OCI-LY1 (cell line): ENCODE measurements around the gene DUSP16.

Experiments used
- H2AFZ ChIP-seq: fragments of 200-600 bp; sonication (generic), shearing (Covaris generic); 2 replicates; pipeline ENCODE4 v1.6.0; 2014; ENCODE audit warnings: antibody characterized with exemption, mild to moderate bottlenecking, low read length
- H3F3A ChIP-seq: fragments of 200-600 bp; sonication (generic), shearing (Covaris generic); 2 replicates; pipeline ENCODE4 v1.6.0; 2014; ENCODE audit warnings: mild to moderate bottlenecking, antibody characterized with exemption, low read length, moderate library complexity; ENCODE audit not compliant: insufficient read depth
- H3K27ac ChIP-seq: fragments of 200-600 bp; sonication (generic); 2 replicates; pipeline ENCODE4 v1.5.1; 2014; ENCODE audit warnings: low read length, mixed run types, mild to moderate bottlenecking, low read depth; ENCODE audit not compliant: poor library complexity, severe bottlenecking
- H3K27me3 ChIP-seq: fragments of 200-600 bp; sonication (generic); 2 replicates; pipeline ENCODE4 v1.6.0; 2014; ENCODE audit warnings: antibody characterized with exemption, mild to moderate bottlenecking, low read length, moderate library complexity; ENCODE audit not compliant: insufficient read depth
- H3K36me3 ChIP-seq: fragments of 200-600 bp; sonication (generic); 2 replicates; pipeline ENCODE4 v1.6.1; 2014; ENCODE audit warnings: mild to moderate bottlenecking, antibody characterized with exemption, low read length, moderate library complexity, mixed read lengths; ENCODE audit not compliant: insufficient read depth
- H3K4me1 ChIP-seq: fragments of 200-600 bp; sonication (generic); 2 replicates; pipeline ENCODE4 v1.5.1; 2014; ENCODE audit warnings: mild to moderate bottlenecking, low read length, moderate library complexity; ENCODE audit not compliant: insufficient read depth, severe bottlenecking
- H3K4me2 ChIP-seq: fragments of 200-600 bp; sonication (generic), shearing (Covaris generic); 2 replicates; pipeline ENCODE4 v1.6.1; 2014; ENCODE audit warnings: low read length
- H3K4me3 ChIP-seq: fragments of 200-600 bp; sonication (generic); 2 replicates; pipeline ENCODE4 v1.5.1; 2014; ENCODE audit warnings: low read length, low read depth, mild to moderate bottlenecking, mixed read lengths; ENCODE audit not compliant: poor library complexity, severe bottlenecking
- H3K79me2 ChIP-seq: fragments of 200-600 bp; shearing (Covaris generic); 2 replicates; pipeline ENCODE4 v1.6.1; 2016; ENCODE audit warnings: mixed run types, low read length, mixed read lengths; ENCODE audit not compliant: insufficient read depth
- H3K9ac ChIP-seq: fragments of 200-600 bp; sonication (generic), shearing (Covaris generic); 2 replicates; pipeline ENCODE4 v1.6.1; 2014; ENCODE audit warnings: mild to moderate bottlenecking, low read length, mixed read lengths
- H3K9me2 ChIP-seq: fragments of 200-600 bp; sonication (generic), shearing (Covaris generic); 2 replicates; pipeline ENCODE4 v1.6.1; 2014; ENCODE audit warnings: low read depth, mild to moderate bottlenecking, low read length, mixed read lengths
- H3K9me3 ChIP-seq: fragments of 200-600 bp; shearing (Covaris generic); 2 replicates; pipeline ENCODE4 v1.6.1; 2014; ENCODE audit warnings: low read length, mixed read lengths
- H4K20me1 ChIP-seq: fragments of 200-600 bp; sonication (generic), shearing (Covaris generic); 2 replicates; pipeline ENCODE4 v1.6.0; 2016; ENCODE audit warnings: mild to moderate bottlenecking, low read length; ENCODE audit not compliant: insufficient read depth
- CTCF ChIP-seq: fragments of 200-600 bp; sonication (generic), shearing (Covaris generic); IDR thresholded peaks from 2 replicates; pipeline ENCODE4 v1.5.1; 2017; ENCODE audit warnings: mild to moderate bottlenecking, antibody characterized with exemption, low read length, moderate library complexity, mixed read lengths
- EZH2 ChIP-seq: fragments of 200-600 bp; sonication (generic), shearing (Covaris generic); IDR thresholded peaks from 2 replicates; pipeline ENCODE4 v1.8.0; 2017; ENCODE audit warnings: borderline replicate concordance, mixed run types, mild to moderate bottlenecking, antibody characterized with exemption, low read length, moderate library complexity, mixed read lengths

DUSP16 gene

DNA sequence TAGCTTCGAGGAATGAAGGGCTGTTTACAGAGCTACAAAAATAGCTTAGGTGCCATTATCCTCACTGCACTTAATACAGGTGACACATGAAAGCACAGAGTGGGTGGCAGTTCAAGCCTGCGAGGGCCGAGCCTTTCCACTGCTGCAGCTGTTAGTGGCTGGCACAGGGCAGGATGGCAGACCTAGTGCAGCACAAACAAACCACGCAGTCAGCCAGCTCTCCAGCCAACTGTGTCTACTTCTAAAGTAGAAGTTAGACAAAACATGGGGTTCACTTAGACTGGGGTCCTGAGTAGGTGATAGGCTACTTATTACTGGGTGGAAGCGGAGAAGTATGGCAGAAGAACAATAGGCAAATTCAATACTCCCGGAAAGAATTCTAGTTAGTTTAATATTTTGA, 95.4 kb downstream of the DUSP16 start:
- Histone ChIP-seq H2AFZ (no peak overlapping the region), H3K9me3 (no peaks in the 10 kb centered on the region), H3K36me3 (peaks cover 5% of the 10 kb centered on the region; the same call in 1 of the 2 replicates), H3K4me2 (no peak overlapping the region), H3K27ac (no peak overlapping the region), H3F3A (no peaks in the 10 kb centered on the region), H4K20me1 (no peaks in the 10 kb centered on the region), H3K4me3 (no peak overlapping the region), H3K9ac (no peak overlapping the region), H3K4me1 (peaks cover 19% of the 10 kb centered on the region), H3K9me2 (no peaks in the 10 kb centered on the region), H3K79me2 (no peaks in the 10 kb centered on the region), H3K27me3 (no peaks in the 10 kb centered on the region)
- TF ChIP-seq CTCF (no peak), EZH2 (no peak)

DNA sequence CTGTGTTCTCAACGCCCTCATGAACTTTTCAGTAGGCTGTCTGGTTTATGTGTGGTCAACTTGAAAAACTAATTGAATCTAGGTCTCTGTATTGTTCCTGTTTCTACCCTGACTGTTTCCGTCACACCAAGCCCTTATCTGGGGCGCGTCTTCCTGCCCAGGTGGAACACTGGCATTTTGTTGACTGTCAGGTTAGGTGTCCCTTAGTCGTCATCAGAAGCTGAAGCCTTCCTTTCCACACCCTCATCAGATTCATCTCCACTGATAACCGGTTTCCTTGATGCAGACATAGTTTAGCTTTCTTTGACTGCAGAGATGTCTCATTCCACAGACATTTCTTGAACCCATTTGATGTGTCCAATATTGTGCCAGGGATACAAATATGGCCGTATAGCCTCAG, 96.5 kb downstream of the DUSP16 start:
- Histone ChIP-seq H3K36me3 (peaks cover 5% of the 10 kb centered on the region; the same call in 1 of the 2 replicates), H3K9me2 (no peaks in the 10 kb centered on the region), H3K4me3 (no peak overlapping the region), H3K9ac (no peak overlapping the region), H2AFZ (no peak overlapping the region), H4K20me1 (no peaks in the 10 kb centered on the region), H3F3A (no peaks in the 10 kb centered on the region), H3K4me2 (no peak overlapping the region), H3K27ac (no peak overlapping the region), H3K9me3 (no peaks in the 10 kb centered on the region), H3K4me1 (peaks cover 19% of the 10 kb centered on the region), H3K27me3 (no peaks in the 10 kb centered on the region), H3K79me2 (no peaks in the 10 kb centered on the region)
- TF ChIP-seq CTCF = no peak
- TF ChIP-seq EZH2 = no peak

DNA sequence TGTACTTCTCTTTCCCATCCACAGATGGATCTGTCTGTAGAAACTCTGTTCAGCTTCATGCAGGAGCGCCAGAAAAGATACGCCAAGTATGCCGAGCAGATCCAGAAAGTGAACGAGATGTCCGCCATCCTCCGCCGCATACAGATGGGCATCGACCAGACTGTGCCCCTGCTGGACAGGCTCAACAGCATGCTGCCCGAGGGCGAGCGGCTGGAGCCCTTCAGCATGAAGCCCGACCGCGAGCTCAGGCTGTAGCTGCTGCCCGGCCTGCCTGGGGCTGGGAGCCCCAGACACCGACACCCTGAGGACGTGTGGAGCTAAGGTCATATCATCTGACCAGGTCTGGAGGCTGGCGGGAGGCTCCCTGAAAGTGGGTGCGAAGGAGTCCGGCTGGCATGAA, 97.1 kb downstream of the DUSP16 start:
- Histone ChIP-seq H3K4me2 (no peak overlapping the region), H3K27me3 (no peaks in the 10 kb centered on the region), H3K9ac (no peak overlapping the region), H3K27ac (no peak overlapping the region), H2AFZ (no peak overlapping the region), H3K4me1 (peaks cover 19% of the 10 kb centered on the region), H3K36me3 (peaks cover 5% of the 10 kb centered on the region; the same call in 1 of the 2 replicates), H3K9me2 (no peaks in the 10 kb centered on the region), H4K20me1 (no peaks in the 10 kb centered on the region), H3F3A (no peaks in the 10 kb centered on the region), H3K79me2 (no peaks in the 10 kb centered on the region), H3K4me3 (no peak overlapping the region), H3K9me3 (no peaks in the 10 kb centered on the region)
- TF ChIP-seq EZH2 (no peak), CTCF (no peak)
